Activated naive CD4-positive, alpha-beta T cell treated with anti-CD3 and anti-CD28 coated beads, Interleukin-2, amount 10 ng/mL, durations not matched to agents 7 days and 5 days (primary cell): ENCODE results near the gene NDUFV3.
"Not testable (repeated sequence)": the region's sequence is repeated elsewhere in the genome, so short reads cannot be mapped to it uniquely, and the experiment has no call there.

ENCODE experiments used
- CTCF ChIA-PET: fragments of 350-600 bp; sonication (Branson Sonifier 250); formaldehyde crosslinking; loops from one replicate; lab custom pipeline; 2021; ENCODE audit warnings: antibody characterized with exemption; lab: Charles Lee
- DNase-seq: peaks from one replicate; pipeline ENCODE4 v3.0.0-alpha.2; 2020
- H3K27ac Mint-ChIP-seq: one replicate; pipeline ENCODE4 v1.8.0; 2021; ENCODE audit warnings: mild to moderate bottlenecking, moderate library complexity, mixed read lengths
- H3K27me3 Mint-ChIP-seq: one replicate; pipeline ENCODE4 v1.8.0; 2021; ENCODE audit warnings: mild to moderate bottlenecking, mixed read lengths
- H3K36me3 Mint-ChIP-seq: one replicate; pipeline ENCODE4 v1.8.0; 2021; ENCODE audit warnings: mixed read lengths
- H3K4me1 Mint-ChIP-seq: one replicate; pipeline ENCODE4 v1.8.0; 2021; ENCODE audit warnings: mixed read lengths
- H3K4me3 Mint-ChIP-seq: one replicate; pipeline ENCODE4 v1.8.0; 2021; ENCODE audit warnings: mild to moderate bottlenecking, moderate library complexity, mixed read lengths
- H3K9me3 Mint-ChIP-seq: one replicate; pipeline ENCODE4 v1.8.0; 2021; ENCODE audit warnings: mixed read lengths

Gene NDUFV3

GRCh38 chr21:42861848-42862400 lies 31.2 kb upstream of the NDUFV3 start:
- Mint-ChIP-seq H3K27ac (no peak overlapping the region), H3K4me1 (peaks cover 8% of the 10 kb centered on the region), H3K9me3 (no peaks in the 10 kb centered on the region), H3K36me3 (peaks cover 29% of the 10 kb centered on the region), H3K4me3 (no peak overlapping the region), H3K27me3 (no peaks in the 10 kb centered on the region)
- DNase-seq, result no peak
- CTCF ChIA-PET, result interaction anchor here (1.0 kb wide), 1 partner anchor 722 kb away, joined by 3 read pairs; no protein-coding TSS in a partner anchor

- no peak overlapping the region for H3K4me3 Mint-ChIP-seq
- peaks cover 8% of the 10 kb centered on the region for H3K4me1 Mint-ChIP-seq
- CTCF ChIA-PET, result interaction anchor here (1.6 kb wide), 1 partner anchor 19 kb away, joined by 3 read pairs; no protein-coding TSS in a partner anchor
- H3K9me3 Mint-ChIP-seq, result no peaks in the 10 kb centered on the region
- peaks cover 27% of the 10 kb centered on the region for H3K36me3 Mint-ChIP-seq
- DNase-seq, result no peak
- peak overlapping the region; percentile 35 for H3K27ac Mint-ChIP-seq
- no peaks in the 10 kb centered on the region for H3K27me3 Mint-ChIP-seq
Observed at GRCh38 chr21:42862774-42863503, 30.2 kb upstream of the NDUFV3 start.

GRCh38 chr21:42863504-42863870 lies 29.6 kb upstream of the NDUFV3 start:
- Mint-ChIP-seq H3K4me1 (peaks cover 8% of the 10 kb centered on the region), H3K36me3 (peaks cover 30% of the 10 kb centered on the region), H3K4me3 (no peak overlapping the region), H3K27me3 (no peaks in the 10 kb centered on the region), H3K27ac (no peak overlapping the region), H3K9me3 (no peaks in the 10 kb centered on the region)
- DNase-seq, result no peak
- CTCF ChIA-PET, result interaction anchor here (1.6 kb wide), 1 partner anchor 19 kb away, joined by 3 read pairs; no protein-coding TSS in a partner anchor

GRCh38 chr21:42864286-42864685 lies 28.8 kb upstream of the NDUFV3 start:
- H3K4me1 Mint-ChIP-seq, result peaks cover 8% of the 10 kb centered on the region
- H3K36me3 Mint-ChIP-seq, result peaks cover 34% of the 10 kb centered on the region
- H3K27me3 Mint-ChIP-seq, result no peaks in the 10 kb centered on the region
- DNase-seq, result no peak
- H3K27ac Mint-ChIP-seq, result no peak overlapping the region
- CTCF ChIA-PET, result interaction anchor here (0.6 to 1.6 kb wide), 2 partner anchors 20 to 700 kb away, joined by 3 read pairs; no protein-coding TSS in a partner anchor
- no peak overlapping the region for H3K4me3 Mint-ChIP-seq
- H3K9me3 Mint-ChIP-seq, result no peaks in the 10 kb centered on the region

GRCh38 chr21:42864815-42865775 lies 28.0 kb upstream of the NDUFV3 start:
- Mint-ChIP-seq H3K4me3 (no peak overlapping the region), H3K9me3 (no peaks in the 10 kb centered on the region), H3K4me1 (peaks cover 8% of the 10 kb centered on the region), H3K36me3 (peaks cover 40% of the 10 kb centered on the region), H3K27ac (no peak overlapping the region), H3K27me3 (no peaks in the 10 kb centered on the region)
- CTCF ChIA-PET, result interaction anchor here (1.6 kb wide), 1 partner anchor 21 kb away, joined by 3 read pairs; no protein-coding TSS in a partner anchor
- no peak for DNase-seq

- no peak overlapping the region for H3K4me3 Mint-ChIP-seq
- no peak for DNase-seq
- H3K4me1 Mint-ChIP-seq, result peaks cover 8% of the 10 kb centered on the region
- H3K27ac Mint-ChIP-seq, result no peak overlapping the region
- no peaks in the 10 kb centered on the region for H3K27me3 Mint-ChIP-seq
- no peaks in the 10 kb centered on the region for H3K9me3 Mint-ChIP-seq
- CTCF ChIA-PET, result no interaction called here
- peaks cover 39% of the 10 kb centered on the region for H3K36me3 Mint-ChIP-seq
Observed at GRCh38 chr21:42865776-42866160, 27.3 kb upstream of the NDUFV3 start.

- H3K9me3 Mint-ChIP-seq, result no peaks in the 10 kb centered on the region
- no peak for DNase-seq
- CTCF ChIA-PET, result no interaction called here
- no peak overlapping the region for H3K4me3 Mint-ChIP-seq
- H3K36me3 Mint-ChIP-seq, result peaks cover 40% of the 10 kb centered on the region
- peaks cover 8% of the 10 kb centered on the region for H3K4me1 Mint-ChIP-seq
- H3K27me3 Mint-ChIP-seq, result no peaks in the 10 kb centered on the region
- H3K27ac Mint-ChIP-seq, result no peak overlapping the region
Observed at GRCh38 chr21:42868196-42868595, 24.9 kb upstream of the NDUFV3 start.

GRCh38 chr21:42873096-42873495 lies 20.0 kb upstream of the NDUFV3 start:
- Mint-ChIP-seq H3K9me3 (no peaks in the 10 kb centered on the region), H3K36me3 (peaks cover 41% of the 10 kb centered on the region), H3K4me3 (no peak overlapping the region), H3K27ac (no peak overlapping the region), H3K4me1 (peaks cover 10% of the 10 kb centered on the region), H3K27me3 (no peaks in the 10 kb centered on the region)
- DNase-seq, result no peak
- CTCF ChIA-PET, result no interaction called here

- H3K9me3 Mint-ChIP-seq, CTCF ChIA-PET, DNase-seq, H3K27ac Mint-ChIP-seq, H3K27me3 Mint-ChIP-seq, H3K4me3 Mint-ChIP-seq: not testable (repeated sequence)
- Mint-ChIP-seq H3K36me3 (peaks cover 31% of the 10 kb centered on the region), H3K4me1 (peaks cover 30% of the 10 kb centered on the region)
Observed at GRCh38 chr21:42875811-42876210, 17.3 kb upstream of the NDUFV3 start.

GRCh38 chr21:42878678-42878992 lies 14.5 kb upstream of the NDUFV3 start:
- peaks cover 36% of the 10 kb centered on the region for H3K4me1 Mint-ChIP-seq
- DNase-seq, result no peak
- H3K4me3 Mint-ChIP-seq, result peak overlapping the region; percentile 96
- CTCF ChIA-PET, result no interaction called here
- H3K27ac Mint-ChIP-seq, result peak overlapping the region; percentile 93
- H3K36me3 Mint-ChIP-seq, result peaks cover 18% of the 10 kb centered on the region
- no peaks in the 10 kb centered on the region for H3K9me3 Mint-ChIP-seq
- peaks cover 5% of the 10 kb centered on the region for H3K27me3 Mint-ChIP-seq

GRCh38 chr21:42878993-42879787 lies 13.9 kb upstream of the NDUFV3 start, which contains the start of gene WDR4:
TSS of gene WDR4 (minus strand) at chr21:42879539. CDS start at chr21:42879495, 44 bp downstream.
- H3K27ac Mint-ChIP-seq, result peak within 1 kb of the TSS; percentile 93
- peaks cover 36% of the 10 kb centered on the region for H3K4me1 Mint-ChIP-seq
- no peaks in the 10 kb centered on the region for H3K9me3 Mint-ChIP-seq
- CTCF ChIA-PET, result no interaction called here
- peaks cover 15% of the 10 kb centered on the region for H3K36me3 Mint-ChIP-seq
- H3K27me3 Mint-ChIP-seq, result peaks cover 5% of the 10 kb centered on the region
- H3K4me3 Mint-ChIP-seq, result peak within 1 kb of the TSS; percentile 96
- peak; percentile 99 for DNase-seq

GRCh38 chr21:42880352-42880751 lies 12.8 kb upstream of the NDUFV3 start:
- H3K27me3 Mint-ChIP-seq, result peaks cover 5% of the 10 kb centered on the region
- H3K9me3 Mint-ChIP-seq, result no peaks in the 10 kb centered on the region
- no peak for DNase-seq
- H3K4me1 Mint-ChIP-seq, result peaks cover 36% of the 10 kb centered on the region
- peaks cover 11% of the 10 kb centered on the region for H3K36me3 Mint-ChIP-seq
- peak overlapping the region; percentile 96 for H3K4me3 Mint-ChIP-seq
- peak overlapping the region; percentile 93 for H3K27ac Mint-ChIP-seq
- CTCF ChIA-PET, result interaction anchor here (1.2 kb wide), 1 partner anchor 225 kb away, joined by 3 read pairs; no protein-coding TSS in a partner anchor

GRCh38 chr21:42883921-42884320 lies 9.2 kb upstream of the NDUFV3 start:
- Mint-ChIP-seq H3K36me3 (peaks cover 4% of the 10 kb centered on the region), H3K4me3 (no peak overlapping the region), H3K27me3 (peaks cover 5% of the 10 kb centered on the region), H3K27ac (no peak overlapping the region), H3K9me3 (no peaks in the 10 kb centered on the region), H3K4me1 (peaks cover 20% of the 10 kb centered on the region)
- CTCF ChIA-PET, result no interaction called here
- DNase-seq, result no peak
